Adipocyte (in vitro differentiated cells): Measurements from ENCODE around the gene ROS1.
A peak's percentile ranks its signal among the peaks of the same experiment; 100 is the strongest.
"Not testable (repeated sequence)": the region's sequence is repeated elsewhere in the genome, so short reads cannot be mapped to it uniquely, and the experiment has no call there.

Experiments
- DNase-seq: peaks from one replicate; pipeline ENCODE4 v3.0.0-alpha.2; 2015; ENCODE audit warnings: low read depth
- H3K27me3 ChIP-seq: replicated peaks from 2 replicates; pipeline ENCODE4 v1.7.0; 2013; ENCODE audit warnings: mild to moderate bottlenecking, low read length, moderate library complexity; ENCODE audit not compliant: control insufficient read depth, insufficient read depth
- H3K36me3 ChIP-seq: 2 replicates; pipeline ENCODE4 v1.7.0; 2013; ENCODE audit warnings: low read length, mild to moderate bottlenecking, moderate library complexity; ENCODE audit not compliant: control insufficient read depth, insufficient read depth, severe bottlenecking
- H3K4me1 ChIP-seq: 2 replicates; pipeline ENCODE4 v1.7.0; 2013; ENCODE audit warnings: mild to moderate bottlenecking, low read length, moderate library complexity; ENCODE audit not compliant: control insufficient read depth, insufficient read depth
- H3K4me3 ChIP-seq: 2 replicates; pipeline ENCODE4 v1.7.0; 2013; ENCODE audit warnings: mild to moderate bottlenecking, low read length, moderate library complexity
- H3K9ac ChIP-seq: 2 replicates; pipeline ENCODE4 v1.7.0; 2013; ENCODE audit warnings: mild to moderate bottlenecking, low read length, moderate library complexity
- H3K9me3 ChIP-seq: 2 replicates; pipeline ENCODE4 v1.7.0; 2013; ENCODE audit warnings: mild to moderate bottlenecking, low read length, moderate library complexity; ENCODE audit not compliant: control insufficient read depth

Gene ROS1

GRCh38 chr6:117264692-117265409 is 160.9 kb downstream of the ROS1 start:
- Histone ChIP-seq H3K36me3 (no peaks in the 10 kb centered on the region), H3K4me1 (peaks cover 17% of the 10 kb centered on the region), H3K4me3 (peak overlapping the region; percentile 72), H3K9ac (no peak overlapping the region), H3K9me3 (peaks cover 20% of the 10 kb centered on the region), H3K27me3 (peaks cover 95% of the 10 kb centered on the region)
- peak; percentile 5 for DNase-seq

GRCh38 chr6:117264369-117264691 is 161.4 kb downstream of the ROS1 start:
- Histone ChIP-seq H3K27me3 (peaks cover 92% of the 10 kb centered on the region), H3K4me1 (peaks cover 17% of the 10 kb centered on the region), H3K9ac (no peak overlapping the region), H3K36me3 (no peaks in the 10 kb centered on the region), H3K9me3 (peaks cover 20% of the 10 kb centered on the region), H3K4me3 (peak overlapping the region; percentile 72)
- no peak for DNase-seq

GRCh38 chr6:117263353-117263927 is 162.3 kb downstream of the ROS1 start:
- H3K27me3 ChIP-seq, result peaks cover 88% of the 10 kb centered on the region

GRCh38 chr6:117262799-117263198 is 162.9 kb downstream of the ROS1 start:
- no peak for DNase-seq
- Histone ChIP-seq H3K36me3 (no peaks in the 10 kb centered on the region), H3K9me3 (peaks cover 16% of the 10 kb centered on the region), H3K27me3 (peaks cover 82% of the 10 kb centered on the region), H3K4me1 (peaks cover 17% of the 10 kb centered on the region), H3K4me3 (no peak overlapping the region), H3K9ac (no peak overlapping the region)

More at GRCh38 chr6:117263353-117263927, 162.3 kb downstream of the ROS1 start:
- DNase-seq, result no peak
- Histone ChIP-seq H3K4me3 (no peak overlapping the region), H3K4me1 (peaks cover 17% of the 10 kb centered on the region), H3K9ac (no peak overlapping the region), H3K36me3 (no peaks in the 10 kb centered on the region), H3K9me3 (peaks cover 16% of the 10 kb centered on the region)

GRCh38 chr6:117253785-117254184 is 172.0 kb downstream of the ROS1 start:
- H3K9me3 ChIP-seq, result no peaks in the 10 kb centered on the region
- no peak overlapping the region for H3K9ac ChIP-seq
- no peak overlapping the region for H3K4me3 ChIP-seq
- no peaks in the 10 kb centered on the region for H3K27me3 ChIP-seq
- no peaks in the 10 kb centered on the region for H3K4me1 ChIP-seq
- H3K36me3 ChIP-seq, result no peaks in the 10 kb centered on the region
- DNase-seq, result no peak

- H3K9me3 ChIP-seq, H3K4me3 ChIP-seq, DNase-seq: not testable (repeated sequence)
Observed at GRCh38 chr6:117244979-117245378, 180.8 kb downstream of the ROS1 start.

GRCh38 chr6:117244571-117244970 is 181.2 kb downstream of the ROS1 start:
- not testable (repeated sequence) for H3K9ac ChIP-seq, H3K9me3 ChIP-seq, H3K27me3 ChIP-seq, DNase-seq, H3K4me1 ChIP-seq, H3K4me3 ChIP-seq, H3K36me3 ChIP-seq

More at GRCh38 chr6:117244979-117245378, 180.8 kb downstream of the ROS1 start:
- not testable (repeated sequence) for H3K4me1 ChIP-seq, H3K9ac ChIP-seq, H3K27me3 ChIP-seq, H3K36me3 ChIP-seq
